Activated gamma-delta T cell (primary cell): Measurements from ENCODE around the gene GDA.

Source experiments
- DNase-seq: peaks from one replicate; lab custom pipeline; 2025; lab: John Stamatoyannopoulos, UW

Gene GDA

GRCh38 chr9:72150661-72151060 lies 1.4 kb downstream of the GDA start:
- no peak for DNase-seq

GRCh38 chr9:72151104-72151503 lies 1.9 kb downstream of the GDA start:
- DNase-seq = no peak

- no peak for DNase-seq
Measured at GRCh38 chr9:72154468-72155285, 5.4 kb downstream of the GDA start.

GRCh38 chr9:72155301-72155700 lies 6.1 kb downstream of the GDA start:
- no peak for DNase-seq

GRCh38 chr9:72156586-72156985 lies 7.3 kb downstream of the GDA start:
- no peak for DNase-seq

- DNase-seq = no peak
Measured at GRCh38 chr9:72158680-72159079, 9.4 kb downstream of the GDA start.

- DNase-seq = no peak
Measured at GRCh38 chr9:72160446-72161123, 11.3 kb downstream of the GDA start.

GRCh38 chr9:72165326-72165725 lies 16.1 kb downstream of the GDA start:
- DNase-seq = no peak

- DNase-seq = no peak
Measured at GRCh38 chr9:72165821-72166547, 16.7 kb downstream of the GDA start.

- DNase-seq = no peak
Measured at GRCh38 chr9:72168075-72168474, 18.8 kb downstream of the GDA start.

- no peak for DNase-seq
Measured at GRCh38 chr9:72169178-72169577, 19.9 kb downstream of the GDA start.

GRCh38 chr9:72173080-72173479 lies 23.8 kb downstream of the GDA start:
- DNase-seq = no peak

- DNase-seq = no peak
Measured at GRCh38 chr9:72185561-72185960, 36.3 kb downstream of the GDA start.

GRCh38 chr9:72187121-72187695 lies 38.0 kb downstream of the GDA start:
- no peak for DNase-seq

- DNase-seq = no peak
Measured at GRCh38 chr9:72188232-72188631, 39.0 kb downstream of the GDA start.

GRCh38 chr9:72193478-72193881 lies 44.2 kb downstream of the GDA start:
- DNase-seq = no peak

- DNase-seq = no peak
Measured at GRCh38 chr9:72199238-72199637, 50.0 kb downstream of the GDA start.

- no peak for DNase-seq
Measured at GRCh38 chr9:72200452-72200851, 51.2 kb downstream of the GDA start.

- no peak for DNase-seq
Measured at GRCh38 chr9:72202009-72202408, 52.8 kb downstream of the GDA start.

- no peak for DNase-seq
Measured at GRCh38 chr9:72203205-72203803, 54.1 kb downstream of the GDA start.

GRCh38 chr9:72204062-72204461 lies 54.8 kb downstream of the GDA start:
- DNase-seq = no peak

GRCh38 chr9:72205513-72205912 lies 56.3 kb downstream of the GDA start:
- no peak for DNase-seq
